Uterus (tissue), 4 donors: ENCODE results near the gene OR7G1. TPM values are rescaled to one million over a fixed set of nuclear protein-coding genes. Genes with fewer than 3 reads are reported as not detected.
A peak's percentile ranks its signal among the peaks of the same experiment; 100 is the strongest.

ENCODE experiments used
- DNase-seq, 2 donors: peaks; one replicate each; pipeline ENCODE4 v3.0.0-alpha.2; 2019 to 2020
- H3K27ac ChIP-seq, 2 donors: fragments of 200-600 bp; sonication (generic); 1 replicate in 1 of 2; 2 replicates in 1 of 2; pipeline ENCODE4 v1.5.1; 2016 to 2018
- H3K27me3 ChIP-seq, 2 donors: fragments of 200-600 bp; sonication (generic); one replicate each; pipeline ENCODE4 v1.5.1; 2018 to 2019; ENCODE audit warnings: control low read depth in 1 of 2
- H3K36me3 ChIP-seq, 2 donors: fragments of 200-600 bp; sonication (generic); one replicate each; pipeline ENCODE4 v1.5.1; 2019; ENCODE audit warnings: control low read depth in 1 of 2
- H3K4me1 ChIP-seq, 2 donors: fragments of 200-600 bp; sonication (generic); one replicate each; pipeline ENCODE4 v1.5.1; 2018 to 2019; ENCODE audit warnings: control low read depth in 1 of 2
- H3K4me3 ChIP-seq, 2 donors: fragments of 200-600 bp; sonication (generic); 1 replicate in 1 of 2; 2 replicates in 1 of 2; pipeline ENCODE4 v1.5.1; 2018 to 2019; ENCODE audit warnings: mild to moderate bottlenecking in 1 of 2
- H3K9me3 ChIP-seq, 2 donors: fragments of 200-600 bp; sonication (generic); one replicate each; pipeline ENCODE4 v1.5.1; 2019; ENCODE audit warnings: control low read depth in 1 of 2
- POLR2A ChIP-seq, 2 donors: fragments of 450-650 bp; IDR thresholded peaks; one replicate each; pipeline ENCODE4 v1.6.1; 2016; ENCODE audit warnings: antibody characterized with exemption in 2 of 2, mild to moderate bottlenecking in 1 of 2, moderate library complexity in 1 of 2
- intact Hi-C: fragments of 100-400 bp; cut with DNase I; formaldehyde crosslinking; loops from one replicate; pipeline ENCODE4 v1.15.1; 2023; ENCODE audit warnings: low total_unique reads
- total RNA-seq, 4 donors: library from RNA; depleted of rRNA in 3 of 4; stranded (reverse); fragments of >200 nt in 3 of 4; gene quantifications; one replicate each; pipeline versions ENCODE4 v1.1.0 to v1.2.4, GENCODE V29; 2014 to 2023
- TF ChIP-seq, protein P1 (sequence below), 4 experiments: fragments of 200-600 bp in 2 of 4; fragments of 450-650 bp in 2 of 4; sonication (generic) in 2 of 4; IDR thresholded peaks; one replicate each; pipeline ENCODE4 v1.5.1; 2016 to 2019; ENCODE audit warnings: antibody characterized with exemption in 4 of 4, mild to moderate bottlenecking in 2 of 4, moderate library complexity in 1 of 4
- donor health status: DM: yes; HTN: yes; CAD: no.

The OR7G1 gene
- total RNA-seq, 4 donors from 2014 or later, result not detected

DNA sequence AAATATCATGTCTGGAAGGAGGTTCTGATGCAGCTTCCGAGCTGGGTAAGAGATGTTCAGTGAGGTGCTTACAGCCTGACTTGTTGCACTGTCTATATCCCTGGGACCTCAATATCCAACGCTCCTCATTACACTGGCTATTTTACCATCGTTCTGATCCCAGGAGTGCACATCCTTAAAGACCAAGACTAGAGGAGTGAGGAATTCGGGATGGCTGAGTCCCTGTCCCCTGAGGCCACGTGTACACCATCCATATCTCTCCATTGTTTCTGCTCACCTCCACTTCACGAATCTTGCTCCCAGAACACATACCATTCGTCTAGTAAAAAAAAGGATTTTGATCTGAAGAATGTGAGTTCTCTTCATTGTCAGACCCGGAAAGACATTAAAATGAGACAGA lies 8.2 kb downstream of the OR7G1 start, which contains the start of gene OR7G2:
OR7G2 (minus strand) TSS at position 101 of the 400 bp plus-strand sequence. CDS start 4,232 bp downstream, outside the sequence.
- no peak for DNase-seq
- intact Hi-C loops, result no loop called here
- Histone ChIP-seq H3K27me3 (no peaks in the 10 kb centered on the region), H3K36me3 (no peaks in the 10 kb centered on the region), H3K9me3 (no peaks in the 10 kb centered on the region), H3K27ac (no peak within 1 kb of the TSS), H3K4me1 (no peaks in the 10 kb centered on the region), H3K4me3 (no peak within 1 kb of the TSS)
- no peak for TF ChIP-seq POLR2A (IDR thresholded peaks at IDR 0.05)
- TF ChIP-seq, protein P1, sequence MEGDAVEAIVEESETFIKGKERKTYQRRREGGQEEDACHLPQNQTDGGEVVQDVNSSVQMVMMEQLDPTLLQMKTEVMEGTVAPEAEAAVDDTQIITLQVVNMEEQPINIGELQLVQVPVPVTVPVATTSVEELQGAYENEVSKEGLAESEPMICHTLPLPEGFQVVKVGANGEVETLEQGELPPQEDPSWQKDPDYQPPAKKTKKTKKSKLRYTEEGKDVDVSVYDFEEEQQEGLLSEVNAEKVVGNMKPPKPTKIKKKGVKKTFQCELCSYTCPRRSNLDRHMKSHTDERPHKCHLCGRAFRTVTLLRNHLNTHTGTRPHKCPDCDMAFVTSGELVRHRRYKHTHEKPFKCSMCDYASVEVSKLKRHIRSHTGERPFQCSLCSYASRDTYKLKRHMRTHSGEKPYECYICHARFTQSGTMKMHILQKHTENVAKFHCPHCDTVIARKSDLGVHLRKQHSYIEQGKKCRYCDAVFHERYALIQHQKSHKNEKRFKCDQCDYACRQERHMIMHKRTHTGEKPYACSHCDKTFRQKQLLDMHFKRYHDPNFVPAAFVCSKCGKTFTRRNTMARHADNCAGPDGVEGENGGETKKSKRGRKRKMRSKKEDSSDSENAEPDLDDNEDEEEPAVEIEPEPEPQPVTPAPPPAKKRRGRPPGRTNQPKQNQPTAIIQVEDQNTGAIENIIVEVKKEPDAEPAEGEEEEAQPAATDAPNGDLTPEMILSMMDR (IDR thresholded peaks at IDR 0.05), result no peak

DNA sequence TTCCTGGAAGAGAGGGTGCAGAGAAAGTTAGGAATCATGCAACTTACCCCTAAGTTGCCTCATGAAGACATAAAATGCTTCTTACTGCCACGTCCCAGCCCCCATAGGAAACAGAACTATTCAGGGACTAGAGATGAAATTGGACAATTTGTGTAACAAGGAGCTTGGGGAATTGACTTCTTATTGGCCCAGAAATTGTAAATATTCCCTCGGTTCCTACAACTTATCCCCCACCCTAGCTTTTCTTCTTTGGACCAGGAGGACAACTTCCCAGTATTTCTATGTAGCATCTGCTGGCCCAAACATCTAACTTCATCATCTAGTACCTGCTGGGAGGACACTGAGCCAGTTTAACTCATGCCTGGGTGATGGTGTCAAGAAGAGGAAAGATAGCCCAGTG lies 28.8 kb downstream of the OR7G1 start, which contains the start of gene OR1M1:
OR1M1 (plus strand) TSS at position 301 of the 400 bp plus-strand sequence. CDS start 6,184 bp downstream, outside the sequence.
- no peak within 1 kb of the TSS for H3K27ac ChIP-seq
- intact Hi-C loops, result no loop called here
- TF ChIP-seq, protein P1 (IDR thresholded peaks at IDR 0.05), result no peak
- no peak for TF ChIP-seq POLR2A (IDR thresholded peaks at IDR 0.05)
- H3K4me3 ChIP-seq, result no peak within 1 kb of the TSS
- no peaks in the 10 kb centered on the region for H3K4me1 ChIP-seq
- H3K27me3 ChIP-seq, result no peaks in the 10 kb centered on the region
- DNase-seq, result no peak
- H3K9me3 ChIP-seq, result no peaks in the 10 kb centered on the region
- no peaks in the 10 kb centered on the region for H3K36me3 ChIP-seq

GRCh38 chr19:9078651-9079050 lies 36.9 kb downstream of the OR7G1 start:
- intact Hi-C loops, result no loop called here
- Histone ChIP-seq H3K27ac (peak overlapping the region; percentile 52 to 76), H3K36me3 (no peaks in the 10 kb centered on the region)

GRCh38 chr19:9076901-9077300 lies 38.7 kb downstream of the OR7G1 start:
- intact Hi-C loops, result no loop called here
- TF ChIP-seq, protein P1 (IDR thresholded peaks at IDR 0.05), result no peak
- no peak for TF ChIP-seq POLR2A (IDR thresholded peaks at IDR 0.05)
- no peaks in the 10 kb centered on the region for H3K36me3 ChIP-seq
- no peak overlapping the region for H3K4me3 ChIP-seq
- no peak for DNase-seq
- H3K4me1 ChIP-seq, result peaks cover 0 to 6% of the 10 kb centered on the region in 2 donors
- H3K9me3 ChIP-seq, result no peaks in the 10 kb centered on the region
- H3K27me3 ChIP-seq, result no peaks in the 10 kb centered on the region
- peak overlapping the region; percentile 31 to 76 for H3K27ac ChIP-seq

More at GRCh38 chr19:9078651-9079050, 36.9 kb downstream of the OR7G1 start:
- no peak overlapping the region for H3K4me3 ChIP-seq
- TF ChIP-seq POLR2A (IDR thresholded peaks at IDR 0.05), result no peak
- no peak for DNase-seq
- peaks cover 0 to 6% of the 10 kb centered on the region in 2 donors for H3K4me1 ChIP-seq
- no peaks in the 10 kb centered on the region for H3K27me3 ChIP-seq
- H3K9me3 ChIP-seq, result no peaks in the 10 kb centered on the region

- DNase-seq, result peak; percentile 89 to 96
- Histone ChIP-seq H3K4me1 (peaks cover 0 to 6% of the 10 kb centered on the region in 2 donors), H3K4me3 (no peak overlapping the region), H3K27me3 (no peaks in the 10 kb centered on the region), H3K36me3 (no peaks in the 10 kb centered on the region), H3K9me3 (no peaks in the 10 kb centered on the region), H3K27ac (peak overlapping the region; percentile 74 to 81)
- no peak for TF ChIP-seq POLR2A (IDR thresholded peaks at IDR 0.05)
- TF ChIP-seq, protein P1 (IDR thresholded peaks at IDR 0.05), result no peak
- intact Hi-C loops, result no loop called here
Measured at GRCh38 chr19:9075064-9075949, 40.3 kb downstream of the OR7G1 start.
